ENCODE data around the gene CEP112.

The CEP112 gene

GRCh38 chr17:66135896-66136295 lies 56.0 kb downstream of the CEP112 start:
- TF ChIP-seq ZFP3 (CRISPR knock-in tag; IDR thresholded peaks at IDR 0.05) (no peak), GLIS3 (CRISPR knock-in tag; IDR thresholded peaks at IDR 0.05) (no peak), ZNF565 (CRISPR knock-in tag; conservative IDR thresholded peaks at IDR 0.05; ENCODE audit: low read depth) (no peak), TSHZ2 (CRISPR knock-in tag; IDR thresholded peaks at IDR 0.05) (no peak), PATZ1 (CRISPR knock-in tag; IDR thresholded peaks at IDR 0.05; ENCODE audit: borderline replicate concordance) (no peak), RARB (CRISPR knock-in tag; IDR thresholded peaks at IDR 0.05) (no peak), ZNF8 (CRISPR knock-in tag; IDR thresholded peaks at IDR 0.05) (no peak), PPARA (CRISPR knock-in tag; IDR thresholded peaks at IDR 0.05; ENCODE audit: borderline replicate concordance) (no peak), ARNTL (CRISPR knock-in tag; IDR thresholded peaks at IDR 0.05; ENCODE audit: borderline replicate concordance, low read depth) (no peak), TCF4 (CRISPR knock-in tag; IDR thresholded peaks at IDR 0.05; ENCODE audit: borderline replicate concordance) (no peak), SNAI2 (CRISPR knock-in tag; IDR thresholded peaks at IDR 0.05) (no peak), OSR1 (CRISPR knock-in tag; IDR thresholded peaks at IDR 0.05) (no peak), ZNF70 (CRISPR knock-in tag; IDR thresholded peaks at IDR 0.05) (no peak), ZFP30 (CRISPR knock-in tag; IDR thresholded peaks at IDR 0.05) (no peak), ESRRG (CRISPR knock-in tag; IDR thresholded peaks at IDR 0.05) (no peak), TOX (CRISPR knock-in tag; IDR thresholded peaks at IDR 0.05; ENCODE audit: borderline replicate concordance) (no peak), POU6F1 (CRISPR knock-in tag; IDR thresholded peaks at IDR 0.05; ENCODE audit: borderline replicate concordance, low read depth) (no peak)
- ATAC-seq: no peak

- no peak for ATAC-seq
- TF ChIP-seq ZNF565 (CRISPR knock-in tag; conservative IDR thresholded peaks at IDR 0.05; ENCODE audit: low read depth) (no peak), BACH2 (CRISPR knock-in tag; IDR thresholded peaks at IDR 0.05; ENCODE audit: borderline replicate concordance) (no peak), TCF4 (CRISPR knock-in tag; IDR thresholded peaks at IDR 0.05; ENCODE audit: borderline replicate concordance) (no peak), PPARA (CRISPR knock-in tag; IDR thresholded peaks at IDR 0.05; ENCODE audit: borderline replicate concordance) (no peak), TSHZ2 (CRISPR knock-in tag; IDR thresholded peaks at IDR 0.05) (no peak), OSR1 (CRISPR knock-in tag; IDR thresholded peaks at IDR 0.05) (no peak), CREB5 (CRISPR knock-in tag; IDR thresholded peaks at IDR 0.05; ENCODE audit: low read depth) (no peak), CSDC2 (CRISPR knock-in tag; IDR thresholded peaks at IDR 0.05) (no peak), ISL1 (CRISPR knock-in tag; IDR thresholded peaks at IDR 0.05) (no peak), GLIS3 (CRISPR knock-in tag; IDR thresholded peaks at IDR 0.05) (no peak), ESRRG (CRISPR knock-in tag; IDR thresholded peaks at IDR 0.05) (no peak), TOX (CRISPR knock-in tag; IDR thresholded peaks at IDR 0.05; ENCODE audit: borderline replicate concordance) (no peak), ZNF70 (CRISPR knock-in tag; IDR thresholded peaks at IDR 0.05) (no peak), SNAI2 (CRISPR knock-in tag; IDR thresholded peaks at IDR 0.05) (no peak), ARNTL (CRISPR knock-in tag; IDR thresholded peaks at IDR 0.05; ENCODE audit: borderline replicate concordance, low read depth) (no peak)
- TF ChIP-seq, protein P1, sequence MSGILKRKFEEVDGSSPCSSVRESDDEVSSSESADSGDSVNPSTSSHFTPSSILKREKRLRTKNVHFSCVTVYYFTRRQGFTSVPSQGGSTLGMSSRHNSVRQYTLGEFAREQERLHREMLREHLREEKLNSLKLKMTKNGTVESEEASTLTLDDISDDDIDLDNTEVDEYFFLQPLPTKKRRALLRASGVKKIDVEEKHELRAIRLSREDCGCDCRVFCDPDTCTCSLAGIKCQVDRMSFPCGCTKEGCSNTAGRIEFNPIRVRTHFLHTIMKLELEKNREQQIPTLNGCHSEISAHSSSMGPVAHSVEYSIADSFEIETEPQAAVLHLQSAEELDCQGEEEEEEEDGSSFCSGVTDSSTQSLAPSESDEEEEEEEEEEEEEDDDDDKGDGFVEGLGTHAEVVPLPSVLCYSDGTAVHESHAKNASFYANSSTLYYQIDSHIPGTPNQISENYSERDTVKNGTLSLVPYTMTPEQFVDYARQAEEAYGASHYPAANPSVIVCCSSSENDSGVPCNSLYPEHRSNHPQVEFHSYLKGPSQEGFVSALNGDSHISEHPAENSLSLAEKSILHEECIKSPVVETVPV (CRISPR knock-in tag; IDR thresholded peaks at IDR 0.05): no peak
These were observed 56.7 kb downstream of the CEP112 start for GRCh38 chr17:66135219-66135618.
